Activated T-cell treated with anti-CD3 and anti-CD28 coated beads, Interleukin-2, amount 50 U/mL, for 72 hours (primary cell): ENCODE data around the gene IRAK3. TPM values are rescaled to one million over a fixed set of nuclear protein-coding genes. Genes with fewer than 3 reads are reported as not detected.
A peak's percentile ranks its signal among the peaks of the same experiment; 100 is the strongest.

ENCODE experiments used
- ATAC-seq, 2 donors: fragments of 150-1000 bp; cut with Tn5 transposase; replicated peaks in 1 of 2; 2 replicates each; pipeline ENCODE4 v1.10.0; 2021; ENCODE audit warnings: moderate library complexity in 2 of 2, mild to moderate bottlenecking in 1 of 2
- DNase-seq, 2 donors: peaks; one replicate each; pipeline ENCODE4 v3.0.0; 2021 to 2022; ENCODE audit warnings: mixed read lengths in 1 of 2
- H3K27ac Mint-ChIP-seq: one replicate; pipeline ENCODE4 v1.8.0; 2022; ENCODE audit warnings: mild to moderate bottlenecking, moderate library complexity, mixed read lengths
- H3K27me3 Mint-ChIP-seq: one replicate; pipeline ENCODE4 v1.8.0; 2022; ENCODE audit warnings: low read depth, mixed read lengths
- H3K36me3 Mint-ChIP-seq, 2 donors: one replicate each; pipeline ENCODE4 v1.8.0; 2022; ENCODE audit warnings: mixed read lengths in 2 of 2, mild to moderate bottlenecking in 1 of 2; ENCODE audit not compliant: insufficient read depth in 2 of 2
- H3K4me1 Mint-ChIP-seq: one replicate; pipeline ENCODE4 v1.8.0; 2022; ENCODE audit warnings: low read depth, mixed read lengths
- H3K4me3 Mint-ChIP-seq, 2 donors: one replicate each; pipeline ENCODE4 v1.8.0; 2022; ENCODE audit warnings: mild to moderate bottlenecking in 2 of 2, mixed read lengths in 2 of 2, moderate library complexity in 2 of 2
- H3K9me3 Mint-ChIP-seq, 2 donors: one replicate each; pipeline ENCODE4 v1.8.0; 2022; ENCODE audit warnings: mixed read lengths in 2 of 2
- total RNA-seq, 2 donors: library from RNA; stranded (reverse); gene quantifications; one replicate each; pipeline ENCODE4 v1.2.3, GENCODE V29; 2022

IRAK3 gene
- 1 to 10 TPM; 1.2 to 1.3 TPM for total RNA-seq

- H3K27ac Mint-ChIP-seq: no peak within 1 kb of the TSS
- ATAC-seq (peak; percentile 89 to 90), DNase-seq (peak; percentile 41 to 45)
- H3K36me3 Mint-ChIP-seq: peaks cover 3 to 11% of the 10 kb centered on the region in 2 donors
- H3K4me1 Mint-ChIP-seq: peaks cover 6% of the 10 kb centered on the region
- H3K4me3 Mint-ChIP-seq: peak within 1 kb of the TSS; percentile 81 to 87
- peaks cover 68% of the 10 kb centered on the region for H3K27me3 Mint-ChIP-seq
- H3K9me3 Mint-ChIP-seq: peaks cover 5 to 9% of the 10 kb centered on the region in 2 donors
Observed at GRCh38 chr12:66188584-66189485, at the start of gene IRAK3. Gene IRAK3, plus strand, starts transcription at chr12:66189214. Its CDS starts 86 bp downstream, at chr12:66189300.

DNA sequence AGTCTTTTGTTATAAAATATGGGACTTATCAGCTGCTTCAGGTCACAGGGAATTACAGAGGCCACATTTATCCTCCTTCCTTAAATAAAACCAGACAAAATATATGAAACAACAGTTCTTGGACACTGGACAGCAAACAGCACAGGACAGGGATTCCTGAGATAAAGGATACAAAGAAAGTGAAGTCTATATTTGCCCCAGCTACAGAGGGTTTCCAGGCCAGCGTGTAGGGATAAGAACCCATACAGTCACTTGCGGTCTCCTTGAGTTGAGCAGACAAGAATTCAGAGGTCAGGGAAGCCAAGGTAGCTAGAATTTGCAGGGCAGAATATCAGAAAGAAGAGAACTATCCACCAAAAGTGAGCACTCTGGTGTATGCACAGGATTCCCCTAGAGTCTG, 49.7 kb upstream of the IRAK3 start:
- Mint-ChIP-seq H3K4me3 (no peak overlapping the region), H3K9me3 (peaks cover 5 to 9% of the 10 kb centered on the region in 2 donors), H3K27ac (peak overlapping the region; percentile 50), H3K36me3 (peaks cover 24 to 37% of the 10 kb centered on the region in 2 donors), H3K27me3 (no peaks in the 10 kb centered on the region), H3K4me1 (no peaks in the 10 kb centered on the region)
- no peak for DNase-seq
- no peak for ATAC-seq

DNA sequence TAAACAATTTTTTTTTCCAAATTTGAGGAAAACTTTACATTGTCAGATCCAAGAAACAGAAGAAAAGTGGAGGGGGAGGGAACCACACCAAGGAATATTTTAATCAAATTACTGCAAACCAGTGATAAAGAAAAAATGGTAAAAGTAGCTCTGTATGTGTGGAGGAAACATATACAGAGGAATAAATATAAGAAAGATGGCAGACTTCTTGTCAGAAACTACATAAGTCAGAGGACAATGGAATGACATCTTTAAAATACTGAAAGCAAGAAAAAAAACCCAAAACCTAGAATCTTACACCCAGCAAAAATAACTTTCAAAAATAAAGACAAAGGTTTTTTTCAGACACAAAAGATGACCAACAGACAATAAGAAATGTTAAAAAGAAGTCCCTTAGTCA, 48.3 kb upstream of the IRAK3 start:
- ATAC-seq (no peak), DNase-seq (no peak)
- H3K36me3 Mint-ChIP-seq: peaks cover 24 to 43% of the 10 kb centered on the region in 2 donors
- peak overlapping the region; percentile 85 for H3K27ac Mint-ChIP-seq
- no peak overlapping the region for H3K4me3 Mint-ChIP-seq
- H3K9me3 Mint-ChIP-seq: peaks cover 5 to 9% of the 10 kb centered on the region in 2 donors
- peaks cover 13% of the 10 kb centered on the region for H3K4me1 Mint-ChIP-seq
- H3K27me3 Mint-ChIP-seq: no peaks in the 10 kb centered on the region

GRCh38 chr12:66141299-66141698, 47.7 kb upstream of the IRAK3 start:
- Mint-ChIP-seq H3K9me3 (peaks cover 5 to 9% of the 10 kb centered on the region in 2 donors), H3K27me3 (no peaks in the 10 kb centered on the region), H3K4me3 (no peak overlapping the region), H3K4me1 (peaks cover 15% of the 10 kb centered on the region), H3K36me3 (peaks cover 24 to 42% of the 10 kb centered on the region in 2 donors), H3K27ac (no peak overlapping the region)
- DNase-seq: no peak
- ATAC-seq: no peak

DNA sequence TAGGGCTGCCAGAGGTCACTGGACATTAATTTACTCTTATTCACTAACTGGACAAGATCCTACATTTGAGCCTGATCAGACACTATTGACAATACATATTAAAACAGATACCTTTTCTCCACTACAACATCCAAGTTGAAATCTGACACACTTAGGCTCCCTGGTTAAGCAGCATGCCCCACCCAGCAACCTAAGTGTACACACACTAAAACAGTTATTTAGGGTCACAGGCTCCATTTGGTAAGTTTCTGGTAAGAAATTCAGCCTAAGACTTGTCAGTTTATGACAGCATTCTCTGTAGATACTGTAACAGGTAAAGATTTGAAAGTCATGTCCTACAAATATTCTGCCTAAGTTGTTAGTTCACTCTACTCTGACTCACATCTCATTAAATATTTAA, 46.2 kb upstream of the IRAK3 start:
- peaks cover 21 to 41% of the 10 kb centered on the region in 2 donors for H3K36me3 Mint-ChIP-seq
- no peak overlapping the region for H3K27ac Mint-ChIP-seq
- no peaks in the 10 kb centered on the region for H3K27me3 Mint-ChIP-seq
- no peak overlapping the region for H3K4me3 Mint-ChIP-seq
- ATAC-seq: no peak
- peaks cover 5 to 9% of the 10 kb centered on the region in 2 donors for H3K9me3 Mint-ChIP-seq
- no peak for DNase-seq
- H3K4me1 Mint-ChIP-seq: peaks cover 15% of the 10 kb centered on the region

- H3K4me1 Mint-ChIP-seq: peaks cover 15% of the 10 kb centered on the region
- DNase-seq: no peak
- no peak for ATAC-seq
- H3K9me3 Mint-ChIP-seq: peaks cover 5 to 9% of the 10 kb centered on the region in 2 donors
- H3K27ac Mint-ChIP-seq: peak overlapping the region; percentile 18
- H3K4me3 Mint-ChIP-seq: no peak overlapping the region
- no peaks in the 10 kb centered on the region for H3K27me3 Mint-ChIP-seq
- peaks cover 24 to 41% of the 10 kb centered on the region in 2 donors for H3K36me3 Mint-ChIP-seq
Observed at GRCh38 chr12:66143868-66144267, 45.1 kb upstream of the IRAK3 start.

DNA sequence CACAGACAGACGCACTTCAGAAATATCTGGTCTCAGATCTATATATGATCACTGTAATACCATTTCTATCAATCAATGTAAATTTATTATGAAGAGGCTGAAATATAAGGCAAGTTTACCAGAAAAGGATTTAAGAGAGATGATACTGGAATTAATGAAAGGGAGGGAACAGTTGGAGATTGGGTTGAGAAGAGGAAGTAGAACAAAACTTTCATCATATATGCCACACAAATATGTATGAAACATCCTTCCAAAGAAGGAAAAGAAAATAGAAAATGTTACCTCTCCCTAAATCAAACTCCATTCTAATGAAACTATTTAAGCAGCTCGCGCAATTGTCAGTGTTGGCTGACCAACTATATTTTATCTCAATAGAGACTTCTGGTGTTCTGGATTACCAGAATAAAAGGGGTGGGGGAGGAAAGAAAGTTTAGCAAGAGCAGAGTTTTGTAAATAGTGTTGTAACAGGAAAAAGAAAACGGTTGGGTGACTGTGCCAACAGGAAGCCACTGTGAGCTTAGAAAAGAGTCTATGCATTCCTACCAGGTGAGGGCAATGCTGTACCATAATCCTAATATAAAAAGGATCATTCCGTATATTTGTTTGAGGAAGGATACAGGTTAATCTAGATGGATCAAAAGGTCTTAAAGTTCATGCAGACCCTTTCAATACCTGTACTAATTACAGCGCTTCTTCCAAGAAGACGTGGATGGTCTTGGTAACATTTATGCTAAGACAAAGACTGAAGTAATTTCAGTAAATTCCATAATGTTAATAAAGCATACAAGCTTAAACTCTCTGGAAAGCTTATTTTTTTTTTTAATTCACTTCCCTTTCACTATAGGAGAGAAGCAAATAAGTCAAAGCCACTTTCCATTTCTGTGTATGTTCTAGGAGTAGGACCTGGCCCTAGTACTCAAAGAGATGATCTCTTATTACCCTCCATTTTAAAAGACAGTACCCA, 43.9 kb upstream of the IRAK3 start:
- Mint-ChIP-seq H3K36me3 (peaks cover 17 to 30% of the 10 kb centered on the region in 2 donors), H3K9me3 (peaks cover 5% of the 10 kb centered on the region in 2 donors), H3K27ac (peak overlapping the region; percentile 97), H3K27me3 (no peaks in the 10 kb centered on the region), H3K4me3 (peak overlapping the region in 1 of 2 donors; percentile 6), H3K4me1 (peaks cover 15% of the 10 kb centered on the region)
- DNase-seq: no peak
- ATAC-seq: peak; percentile 37 to 57

DNA sequence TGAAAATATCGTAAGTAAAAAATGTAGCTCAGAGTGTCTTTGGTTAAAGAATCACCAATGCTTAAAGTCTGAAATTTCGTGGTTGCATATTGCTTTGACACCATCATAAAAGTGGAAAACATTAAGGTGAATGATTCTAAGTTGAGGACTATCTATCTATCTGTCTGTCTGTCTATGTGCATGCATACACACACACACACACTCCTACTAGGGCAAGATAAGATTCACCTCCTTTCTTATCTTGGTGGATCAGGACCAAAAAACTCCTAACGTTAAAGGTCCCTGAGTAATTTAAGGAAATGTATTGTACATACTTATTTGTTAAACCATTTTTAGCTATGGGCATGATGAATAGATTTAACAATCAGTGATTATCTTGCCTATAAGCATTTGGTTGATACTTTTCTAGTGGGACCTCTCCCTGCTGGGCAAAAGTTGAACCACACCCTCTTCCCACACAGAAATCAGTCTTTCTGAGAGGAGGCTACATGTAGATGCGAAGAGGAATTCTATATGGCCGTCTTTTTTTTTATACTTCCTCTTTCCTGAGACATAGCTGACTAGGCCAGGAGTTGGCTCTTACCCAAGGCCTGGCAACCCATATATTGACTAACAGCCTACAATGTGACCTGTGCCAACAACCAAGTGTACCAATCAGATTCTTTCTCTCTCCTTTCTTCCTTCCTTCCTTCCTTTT, 39.2 kb upstream of the IRAK3 start:
- ATAC-seq (no peak), DNase-seq (no peak)
- peak overlapping the region; percentile 2 for H3K27ac Mint-ChIP-seq
- H3K4me3 Mint-ChIP-seq: no peak overlapping the region
- H3K4me1 Mint-ChIP-seq: peaks cover 24% of the 10 kb centered on the region
- H3K36me3 Mint-ChIP-seq: peaks cover 2 to 5% of the 10 kb centered on the region in 2 donors
- H3K27me3 Mint-ChIP-seq: no peaks in the 10 kb centered on the region
- H3K9me3 Mint-ChIP-seq: no peaks in the 10 kb centered on the region

GRCh38 chr12:66152732-66153131, 36.3 kb upstream of the IRAK3 start:
- H3K27me3 Mint-ChIP-seq: no peaks in the 10 kb centered on the region
- H3K4me1 Mint-ChIP-seq: peaks cover 22% of the 10 kb centered on the region
- peaks cover 2 to 9% of the 10 kb centered on the region in 2 donors for H3K36me3 Mint-ChIP-seq
- no peak for ATAC-seq
- no peak for DNase-seq
- H3K27ac Mint-ChIP-seq: no peak overlapping the region
- no peaks in the 10 kb centered on the region for H3K9me3 Mint-ChIP-seq
- no peak overlapping the region for H3K4me3 Mint-ChIP-seq

- H3K9me3 Mint-ChIP-seq: peaks cover 0 to 1% of the 10 kb centered on the region in 2 donors
- no peak overlapping the region for H3K4me3 Mint-ChIP-seq
- H3K27ac Mint-ChIP-seq: peak overlapping the region; percentile 41
- H3K36me3 Mint-ChIP-seq: peaks cover 2 to 15% of the 10 kb centered on the region in 2 donors
- no peaks in the 10 kb centered on the region for H3K27me3 Mint-ChIP-seq
- DNase-seq (no peak), ATAC-seq (no peak)
- H3K4me1 Mint-ChIP-seq: peaks cover 28% of the 10 kb centered on the region
Observed at GRCh38 chr12:66154776-66155175, 34.2 kb upstream of the IRAK3 start.

GRCh38 chr12:66156654-66157053, 32.4 kb upstream of the IRAK3 start:
- H3K27ac Mint-ChIP-seq: peak overlapping the region; percentile 20

DNA sequence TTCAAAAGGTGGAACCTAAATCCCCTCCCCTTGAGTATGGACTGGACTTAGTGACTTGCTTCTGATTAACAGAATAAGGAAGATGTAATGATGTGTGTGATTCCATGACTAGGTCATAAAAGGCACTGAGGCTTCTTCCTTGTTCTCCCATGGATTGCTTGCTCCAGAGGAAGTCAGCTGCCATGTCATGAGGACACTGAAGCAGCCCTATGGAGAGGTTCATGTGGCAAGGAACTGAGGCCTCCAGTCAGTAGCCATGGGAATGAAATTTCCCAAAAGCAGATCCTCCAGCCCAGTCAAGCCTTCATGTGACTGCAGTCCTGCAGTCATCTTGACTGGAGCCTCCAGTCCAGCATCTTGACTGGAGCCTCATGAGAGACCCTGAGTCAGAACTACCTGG, 29.9 kb upstream of the IRAK3 start:
- Mint-ChIP-seq H3K27ac (no peak overlapping the region), H3K4me3 (no peak overlapping the region), H3K27me3 (no peaks in the 10 kb centered on the region), H3K36me3 (peaks cover 7 to 28% of the 10 kb centered on the region in 2 donors), H3K4me1 (peaks cover 32% of the 10 kb centered on the region), H3K9me3 (peaks cover 0 to 1% of the 10 kb centered on the region in 2 donors)
- ATAC-seq (no peak), DNase-seq (no peak)

More at GRCh38 chr12:66156654-66157053, 32.4 kb upstream of the IRAK3 start:
- Mint-ChIP-seq H3K4me3 (no peak overlapping the region), H3K27me3 (no peaks in the 10 kb centered on the region), H3K9me3 (peaks cover 0 to 1% of the 10 kb centered on the region in 2 donors), H3K36me3 (peaks cover 2 to 19% of the 10 kb centered on the region in 2 donors), H3K4me1 (peaks cover 26% of the 10 kb centered on the region)
- DNase-seq (no peak), ATAC-seq (no peak)
